HG02763 (cell line): ENCODE measurements around the gene FAM177A1.
A peak's percentile ranks its signal among the peaks of the same experiment; 100 is the strongest.

ENCODE experiments used
- ATAC-seq: cut with Tn5 transposase; IDR thresholded peaks from one replicate; pipeline ENCODE4 v1.9.1; 2021; ENCODE audit warnings: mild to moderate bottlenecking, moderate library complexity; ENCODE audit not compliant: unreplicated experiment

FAM177A1 gene

GRCh38 chr14:35122696-35123387 lies 76.8 kb downstream of the FAM177A1 start:
- peak; percentile 33 for ATAC-seq

GRCh38 chr14:35123388-35123703 lies 77.3 kb downstream of the FAM177A1 start:
- ATAC-seq = no peak

GRCh38 chr14:35124127-35124526 lies 78.1 kb downstream of the FAM177A1 start:
- no peak for ATAC-seq
